DND-41 (cell line): Measurements from ENCODE around the gene A1BG.

Source experiments
- ATAC-seq: fragments of 200-7000 bp; cut with Tn5 transposase; 3 replicates; pipeline ENCODE4 v1.9.1; 2021; ENCODE audit warnings: low read depth; ENCODE audit not compliant: insufficient read depth
- DNase-seq: peaks from one replicate; pipeline ENCODE4 v3.0.0-alpha.2; 2020
- H2AFZ ChIP-seq: 2 replicates; pipeline ENCODE4 v1.6.0; 2012; ENCODE audit warnings: low read depth, low read length
- H3K27ac ChIP-seq: 2 replicates; pipeline ENCODE4 v1.5.1; 2012; ENCODE audit warnings: low read length, inconsistent platforms
- H3K27me3 ChIP-seq: fragments of 200-600 bp; sonication (generic); 2 replicates; pipeline ENCODE4 v1.6.0; 2012; ENCODE audit warnings: low read length, mild to moderate bottlenecking, inconsistent platforms; ENCODE audit not compliant: insufficient read depth, poor library complexity
- H3K36me3 ChIP-seq: 2 replicates; pipeline ENCODE4 v1.5.1; 2012; ENCODE audit warnings: low read length, inconsistent platforms; ENCODE audit not compliant: insufficient read depth
- H3K4me1 ChIP-seq: 2 replicates; pipeline ENCODE4 v1.5.1; 2012; ENCODE audit warnings: mild to moderate bottlenecking, low read length; ENCODE audit not compliant: insufficient read depth
- H3K4me2 ChIP-seq: 2 replicates; pipeline ENCODE4 v1.6.0; 2012; ENCODE audit warnings: mild to moderate bottlenecking, moderate library complexity, low read length, inconsistent platforms; ENCODE audit not compliant: insufficient read depth
- H3K4me3 ChIP-seq, 2 experiments: fragments of 200-600 bp in 1 of 2; shearing (Covaris generic) in 1 of 2; 2 replicates each; pipeline ENCODE4 v1.5.1; 2012 to 2016; ENCODE audit warnings: inconsistent platforms in 2 of 2, low read length in 2 of 2, mild to moderate bottlenecking in 2 of 2, low read depth in 1 of 2, moderate library complexity in 1 of 2
- H3K79me2 ChIP-seq: 2 replicates; pipeline ENCODE4 v1.6.0; 2012; ENCODE audit warnings: low read length, inconsistent platforms; ENCODE audit not compliant: insufficient read depth
- H3K9ac ChIP-seq: 2 replicates; pipeline ENCODE4 v1.6.0; 2012; ENCODE audit warnings: low read depth, mild to moderate bottlenecking, inconsistent platforms, low read length, moderate library complexity
- H3K9me3 ChIP-seq: 2 replicates; pipeline ENCODE4 v1.5.1; 2012; ENCODE audit warnings: low read length, moderate library complexity, mild to moderate bottlenecking, inconsistent platforms; ENCODE audit not compliant: insufficient read depth, severe bottlenecking
- H4K20me1 ChIP-seq: 2 replicates; pipeline ENCODE4 v1.6.0; 2012; ENCODE audit warnings: low read length; ENCODE audit not compliant: insufficient read depth
- EZH2 ChIP-seq: IDR thresholded peaks from 3 replicates; pipeline ENCODE4 v1.6.1; 2012; ENCODE audit warnings: borderline replicate concordance, low read depth, mild to moderate bottlenecking, moderate library complexity, low read length, inconsistent platforms; ENCODE audit not compliant: severe bottlenecking
- TF ChIP-seq, protein P1 (sequence below): IDR thresholded peaks from 2 replicates; pipeline ENCODE4 v1.5.1; 2012; ENCODE audit warnings: borderline replicate concordance, low read length, moderate library complexity, mild to moderate bottlenecking; ENCODE audit not compliant: poor library complexity, severe bottlenecking; ENCODE audit errors: extremely low read depth

The A1BG gene

DNA sequence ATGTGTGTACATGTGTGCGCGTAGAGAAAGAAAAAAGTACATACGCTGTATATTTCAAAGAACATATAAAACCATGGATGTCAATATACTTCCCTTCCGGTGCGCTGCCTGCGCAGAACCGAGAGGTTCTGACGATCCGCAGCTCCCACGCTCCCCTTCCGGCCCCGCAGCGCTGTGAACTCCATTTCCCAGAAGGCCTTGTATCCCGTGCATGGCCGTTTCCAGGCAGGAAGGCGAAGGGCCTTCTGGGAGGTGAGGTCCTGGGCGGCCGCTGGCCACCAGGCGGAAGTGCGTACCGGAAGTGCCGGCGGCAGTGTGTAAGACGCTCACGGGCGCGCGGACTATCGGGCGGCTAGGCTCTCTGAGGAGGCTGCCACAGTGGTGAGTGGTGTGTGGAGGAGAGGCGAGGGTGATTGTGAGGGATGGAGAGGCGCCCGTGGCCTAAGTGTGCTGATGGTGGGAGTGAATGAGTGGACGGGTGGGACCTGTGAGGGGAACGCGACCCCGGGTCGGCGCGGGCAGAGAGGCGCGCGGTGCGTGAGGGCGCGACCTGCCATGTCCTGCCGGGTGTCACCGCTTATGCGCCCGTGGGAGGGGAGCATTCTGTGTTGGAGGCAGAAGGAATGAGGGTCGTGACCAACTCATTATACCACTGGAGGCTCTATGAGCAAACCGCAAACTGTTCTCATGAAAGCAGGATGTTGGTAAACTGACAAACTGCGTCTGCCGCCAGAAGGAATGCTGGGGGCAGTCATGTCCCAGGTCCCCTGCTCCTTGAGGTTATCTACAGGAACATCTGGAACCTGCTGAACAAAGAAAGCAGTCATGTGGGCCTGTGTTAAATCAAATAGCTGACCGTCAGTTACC is 48.0 kb downstream of the A1BG start, which contains the start of gene ERVK3-1:
TSS of gene ERVK3-1 (plus strand) at position 313 of the 867 bp plus-strand sequence. CDS start 6,792 bp downstream, outside the sequence.
- DNase-seq (peak; percentile 97), ATAC-seq (peak; percentile 97)
- Histone ChIP-seq H3K9ac (peak within 1 kb of the TSS; percentile 80), H3K4me2 (peak within 1 kb of the TSS; percentile 72), H3K79me2 (peaks cover 71% of the 10 kb centered on the region), H3K27me3 (no peaks in the 10 kb centered on the region), H3K36me3 (peaks cover 61% of the 10 kb centered on the region), H4K20me1 (peaks cover 16% of the 10 kb centered on the region; the same call in 1 of the 2 replicates), H3K4me1 (peaks cover 35% of the 10 kb centered on the region), H3K9me3 (no peaks in the 10 kb centered on the region), H3K4me3 (peak within 1 kb of the TSS; percentile 50 to 83), H2AFZ (peak within 1 kb of the TSS; percentile 90), H3K27ac (peak within 1 kb of the TSS; percentile 92)
- TF ChIP-seq, protein P1, sequence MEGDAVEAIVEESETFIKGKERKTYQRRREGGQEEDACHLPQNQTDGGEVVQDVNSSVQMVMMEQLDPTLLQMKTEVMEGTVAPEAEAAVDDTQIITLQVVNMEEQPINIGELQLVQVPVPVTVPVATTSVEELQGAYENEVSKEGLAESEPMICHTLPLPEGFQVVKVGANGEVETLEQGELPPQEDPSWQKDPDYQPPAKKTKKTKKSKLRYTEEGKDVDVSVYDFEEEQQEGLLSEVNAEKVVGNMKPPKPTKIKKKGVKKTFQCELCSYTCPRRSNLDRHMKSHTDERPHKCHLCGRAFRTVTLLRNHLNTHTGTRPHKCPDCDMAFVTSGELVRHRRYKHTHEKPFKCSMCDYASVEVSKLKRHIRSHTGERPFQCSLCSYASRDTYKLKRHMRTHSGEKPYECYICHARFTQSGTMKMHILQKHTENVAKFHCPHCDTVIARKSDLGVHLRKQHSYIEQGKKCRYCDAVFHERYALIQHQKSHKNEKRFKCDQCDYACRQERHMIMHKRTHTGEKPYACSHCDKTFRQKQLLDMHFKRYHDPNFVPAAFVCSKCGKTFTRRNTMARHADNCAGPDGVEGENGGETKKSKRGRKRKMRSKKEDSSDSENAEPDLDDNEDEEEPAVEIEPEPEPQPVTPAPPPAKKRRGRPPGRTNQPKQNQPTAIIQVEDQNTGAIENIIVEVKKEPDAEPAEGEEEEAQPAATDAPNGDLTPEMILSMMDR = no peak
- TF ChIP-seq EZH2 = no peak

DNA sequence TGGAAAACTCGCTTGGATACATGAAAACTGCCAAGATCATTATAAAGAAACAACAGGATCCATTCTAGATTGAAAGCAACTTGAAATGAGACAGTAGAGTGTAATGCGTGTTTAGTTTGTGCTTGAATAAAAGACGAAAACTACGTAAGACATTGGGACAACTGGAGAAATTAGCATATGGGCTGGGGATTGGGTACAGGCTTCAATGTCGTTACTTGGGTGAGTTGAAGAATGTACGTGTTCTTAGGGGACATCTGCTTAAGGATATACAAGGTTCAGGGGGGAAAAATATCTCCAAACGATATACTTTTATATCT is 48.6 kb downstream of the A1BG start:
- Histone ChIP-seq H3K27ac (peak overlapping the region; percentile 92), H3K36me3 (peaks cover 62% of the 10 kb centered on the region), H3K79me2 (peaks cover 70% of the 10 kb centered on the region), H3K9me3 (no peaks in the 10 kb centered on the region), H3K4me3 (peak overlapping the region; percentile 4 to 83; a peak in 3 of 4 replicates), H3K27me3 (no peaks in the 10 kb centered on the region), H3K9ac (peak overlapping the region; percentile 80), H3K4me2 (peak overlapping the region; percentile 72), H4K20me1 (peaks cover 16% of the 10 kb centered on the region; the same call in 1 of the 2 replicates), H3K4me1 (peaks cover 35% of the 10 kb centered on the region), H2AFZ (peak overlapping the region; percentile 90)
- TF ChIP-seq, protein P1 = no peak
- TF ChIP-seq EZH2 = no peak
- no peak for DNase-seq
- peak; percentile 28 for ATAC-seq

DNA sequence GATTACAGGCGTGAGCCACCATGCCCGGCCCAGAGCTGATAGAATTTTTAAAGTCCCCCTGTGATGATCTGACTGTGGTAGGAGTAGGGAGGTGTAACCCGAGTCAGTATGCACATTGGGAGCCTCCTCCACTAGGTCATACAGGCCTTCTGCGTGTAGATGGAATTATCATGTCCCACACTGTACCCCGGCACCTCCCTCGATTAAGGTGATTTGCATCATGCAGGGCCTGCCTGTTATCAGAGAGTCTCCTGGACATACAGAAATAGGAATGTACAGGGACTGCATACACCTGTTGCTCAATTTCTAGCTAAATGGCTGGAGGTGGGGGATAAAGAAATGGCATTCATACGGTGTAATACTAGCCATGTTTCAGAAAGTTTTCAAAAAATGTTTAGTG is 49.0 kb downstream of the A1BG start:
- peak overlapping the region; percentile 90 for H2AFZ ChIP-seq
- H3K4me3 ChIP-seq = peak overlapping the region in 1 of 2 experiments; percentile 83; a peak in 1 of 4 replicates
- peak overlapping the region; percentile 80 for H3K9ac ChIP-seq
- H3K4me1 ChIP-seq = peaks cover 35% of the 10 kb centered on the region
- H3K9me3 ChIP-seq = no peaks in the 10 kb centered on the region
- H3K27me3 ChIP-seq = no peaks in the 10 kb centered on the region
- H3K79me2 ChIP-seq = peaks cover 65% of the 10 kb centered on the region
- peaks cover 14% of the 10 kb centered on the region; the same call in 1 of the 2 replicates for H4K20me1 ChIP-seq
- TF ChIP-seq, protein P1 = no peak
- TF ChIP-seq EZH2 = no peak
- H3K36me3 ChIP-seq = peaks cover 59% of the 10 kb centered on the region
- DNase-seq = no peak
- ATAC-seq = no peak
- peak overlapping the region; percentile 92 for H3K27ac ChIP-seq
- peak overlapping the region; percentile 72 for H3K4me2 ChIP-seq
